HG02759 (cell line): ENCODE measurements around the gene STIM1.
"Not testable (repeated sequence)": the region's sequence is repeated elsewhere in the genome, so short reads cannot be mapped to it uniquely, and the experiment has no call there.

Experiments used
- ATAC-seq: cut with Tn5 transposase; IDR thresholded peaks from one replicate; pipeline ENCODE4 v1.9.1; 2021; ENCODE audit warnings: mild to moderate bottlenecking, moderate library complexity; ENCODE audit not compliant: unreplicated experiment

The STIM1 gene

DNA sequence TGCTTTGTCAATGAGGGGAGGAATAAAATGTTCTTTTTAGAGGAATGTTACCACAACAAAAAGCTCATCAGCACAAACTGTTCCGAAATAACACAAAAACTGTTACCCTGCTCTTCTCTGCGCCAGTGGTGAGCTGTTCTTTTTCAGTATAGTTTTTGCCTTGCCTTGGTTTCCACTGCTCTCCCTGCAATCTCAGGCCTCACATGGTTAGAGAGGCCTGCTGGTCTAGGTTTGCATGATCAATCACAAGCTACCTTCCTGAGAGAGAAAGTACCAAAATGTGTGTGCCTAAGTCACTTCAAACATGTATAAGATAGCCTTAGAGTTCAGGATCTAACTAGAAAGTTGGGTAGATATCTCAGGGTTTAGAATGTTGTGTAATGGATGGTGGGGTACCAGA, 114.6 kb downstream of the STIM1 start:
- ATAC-seq: no peak

DNA sequence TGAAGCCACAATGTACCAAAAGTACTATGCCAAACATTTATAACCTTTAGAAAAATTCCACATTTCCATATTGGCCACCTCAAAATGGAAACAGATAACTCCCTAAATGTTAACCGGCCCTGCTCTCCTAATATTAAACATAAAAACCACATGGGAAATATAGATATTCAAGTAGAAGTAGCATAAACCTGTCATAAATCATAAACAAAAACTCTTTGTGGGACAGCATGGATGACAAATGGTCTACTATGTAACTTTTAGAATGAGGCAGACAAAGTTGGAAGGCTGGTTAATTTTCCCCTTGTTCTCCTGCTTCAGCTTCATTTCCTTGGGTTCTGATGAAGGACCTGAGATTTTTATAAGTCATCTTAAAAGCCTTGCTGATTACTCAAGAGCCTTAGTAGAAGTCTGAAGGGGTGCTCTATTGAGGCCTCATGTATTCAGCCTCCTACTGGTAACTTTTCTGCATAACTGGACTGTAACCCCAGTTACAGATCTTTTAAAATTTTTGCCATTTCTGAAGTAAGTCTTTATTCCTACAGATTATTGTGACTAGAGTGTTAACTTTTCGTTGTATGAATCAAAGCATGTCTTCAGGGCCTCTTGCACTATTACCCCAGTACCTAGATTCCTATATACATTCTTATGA, 116.4 kb downstream of the STIM1 start:
- no peak for ATAC-seq

DNA sequence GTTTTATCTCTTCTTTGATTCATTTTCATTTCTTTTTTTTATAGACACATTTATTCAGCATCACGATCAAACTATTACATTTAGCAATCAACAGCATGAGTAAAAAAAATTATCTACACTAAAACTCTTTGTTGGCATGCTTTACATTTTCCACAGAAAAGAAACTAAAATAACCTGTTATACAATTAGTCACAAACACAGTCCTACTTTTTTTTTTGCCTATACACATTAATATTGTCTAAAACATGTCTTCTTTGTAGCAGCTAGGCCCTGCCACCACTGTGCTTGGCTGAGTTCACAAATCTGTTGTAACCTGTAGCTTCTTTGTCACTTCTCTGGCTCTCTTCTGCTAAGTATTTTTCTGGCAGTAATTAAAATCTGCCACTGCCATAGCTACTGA, 117.0 kb downstream of the STIM1 start:
- ATAC-seq: no peak

DNA sequence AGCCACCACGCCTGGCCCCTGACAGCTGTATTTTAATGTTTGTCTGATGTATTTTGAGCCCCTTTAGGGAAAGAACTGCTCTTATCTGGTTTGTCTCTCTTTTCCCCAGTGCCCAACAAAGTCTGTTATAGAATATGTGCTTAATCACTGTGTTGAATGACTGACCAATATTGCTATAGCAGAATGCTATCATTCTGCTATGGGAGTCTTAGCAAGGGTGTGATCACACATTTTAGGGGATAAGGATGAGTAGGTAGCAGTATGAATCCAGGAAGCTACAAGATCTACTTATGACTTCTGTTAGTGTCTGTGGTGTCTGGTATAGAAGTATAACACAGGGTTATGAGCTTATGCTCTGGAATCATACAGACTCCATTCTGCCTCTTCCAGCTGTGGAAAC, 121.6 kb downstream of the STIM1 start:
- ATAC-seq: no peak

DNA sequence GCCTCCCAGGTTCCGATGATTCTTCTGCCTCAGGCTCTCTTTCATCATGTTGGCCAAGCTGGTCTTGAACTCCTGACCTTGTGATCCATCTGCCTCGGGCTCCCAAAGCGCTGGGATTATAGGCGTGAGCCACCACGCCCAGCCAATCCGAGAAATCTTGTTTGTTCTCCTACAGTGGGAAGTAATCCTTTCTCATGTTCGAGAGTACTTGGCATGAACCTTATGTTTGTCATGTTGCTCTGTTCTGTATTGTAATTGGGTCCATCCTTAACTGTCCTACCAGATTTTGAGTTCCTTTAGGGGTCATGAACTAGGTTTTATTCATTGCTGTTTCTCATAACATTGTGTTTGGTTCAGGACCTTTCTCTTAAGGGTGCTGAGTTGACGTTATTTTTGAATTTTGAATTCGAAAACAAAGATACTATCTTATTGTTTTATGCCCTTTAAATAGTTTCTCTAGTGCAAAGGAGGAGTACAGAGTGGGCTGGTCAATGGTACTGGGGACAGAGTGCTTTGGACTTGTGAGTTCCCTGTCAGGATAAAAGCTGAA, 125.7 kb downstream of the STIM1 start:
- ATAC-seq: no peak

DNA sequence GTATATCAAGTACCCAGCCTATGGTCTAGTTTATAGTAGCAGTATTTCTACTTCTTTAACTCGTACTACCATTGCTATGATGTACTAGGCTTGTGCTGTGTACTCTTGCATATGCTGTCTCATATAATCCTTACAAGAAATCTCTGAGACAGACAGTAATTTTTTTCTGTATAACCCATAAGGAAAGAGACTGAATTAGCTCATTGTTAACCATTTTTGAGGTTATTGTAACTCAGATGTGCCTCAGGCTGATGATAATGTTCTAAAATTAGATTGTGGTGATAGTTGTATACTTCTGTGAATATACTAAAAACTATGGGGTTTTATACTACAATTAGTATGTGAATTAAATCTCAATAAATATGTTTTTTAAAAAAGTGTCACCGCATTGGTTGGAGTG, 127.0 kb downstream of the STIM1 start:
- ATAC-seq: no peak

DNA sequence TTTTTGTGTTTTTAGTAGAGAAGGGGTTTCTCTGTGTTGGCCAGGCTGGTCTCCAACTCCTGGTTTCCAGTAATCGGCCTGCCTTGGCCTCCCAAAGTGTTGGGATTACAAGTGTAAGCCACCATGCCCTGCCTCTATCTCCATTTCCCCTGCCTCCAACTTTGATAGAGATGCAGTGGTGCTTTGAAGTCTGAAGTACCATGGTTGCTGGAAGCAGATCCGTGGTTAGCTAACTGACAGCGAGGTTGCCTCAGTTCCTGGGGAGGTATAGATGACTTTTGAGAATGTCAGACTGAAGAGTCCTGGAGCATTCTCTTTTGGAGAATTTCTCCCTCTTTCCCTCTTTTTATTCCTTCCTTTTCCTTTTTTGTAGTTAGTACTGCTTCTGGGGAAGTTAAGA, 127.6 kb downstream of the STIM1 start:
- ATAC-seq: no peak

DNA sequence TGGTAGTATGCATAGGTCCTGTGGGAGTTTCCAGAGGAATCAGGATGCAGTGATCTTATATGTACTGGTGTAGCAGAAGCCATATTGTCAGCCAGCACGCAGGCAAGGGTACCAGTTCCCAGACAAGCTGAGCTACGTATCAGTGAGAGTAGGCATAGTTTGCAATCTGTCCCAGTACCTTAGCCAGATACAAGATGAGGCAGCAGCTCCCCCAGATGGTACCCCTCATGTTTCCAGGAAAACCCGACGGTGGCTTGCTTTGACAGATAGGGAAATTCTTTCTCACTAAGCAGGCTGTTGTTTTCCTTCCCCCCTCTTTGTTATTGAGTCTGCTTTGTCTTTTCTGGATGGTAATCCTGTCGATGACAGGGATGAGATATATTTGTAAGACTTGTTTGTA, 129.4 kb downstream of the STIM1 start:
- no peak for ATAC-seq

DNA sequence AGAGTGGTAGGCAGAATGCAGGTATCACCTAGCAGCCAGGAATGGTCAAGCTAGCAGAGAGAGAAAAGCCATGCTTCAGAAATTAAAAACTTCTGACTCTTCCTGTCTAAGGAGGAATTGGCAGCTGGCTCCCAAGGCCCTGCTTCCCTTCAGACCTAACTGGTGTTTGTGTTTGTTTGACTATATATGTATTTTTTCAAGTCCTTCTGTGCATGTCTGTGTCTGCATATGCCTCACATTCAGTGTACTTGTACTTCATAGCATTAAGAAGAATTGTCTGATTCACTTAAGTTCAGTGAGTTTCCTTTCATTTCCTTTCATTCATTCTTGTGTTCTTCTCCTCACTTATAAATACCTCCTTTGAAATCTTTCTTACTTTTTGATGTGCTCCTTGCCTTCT, 130.2 kb downstream of the STIM1 start:
- no peak for ATAC-seq

DNA sequence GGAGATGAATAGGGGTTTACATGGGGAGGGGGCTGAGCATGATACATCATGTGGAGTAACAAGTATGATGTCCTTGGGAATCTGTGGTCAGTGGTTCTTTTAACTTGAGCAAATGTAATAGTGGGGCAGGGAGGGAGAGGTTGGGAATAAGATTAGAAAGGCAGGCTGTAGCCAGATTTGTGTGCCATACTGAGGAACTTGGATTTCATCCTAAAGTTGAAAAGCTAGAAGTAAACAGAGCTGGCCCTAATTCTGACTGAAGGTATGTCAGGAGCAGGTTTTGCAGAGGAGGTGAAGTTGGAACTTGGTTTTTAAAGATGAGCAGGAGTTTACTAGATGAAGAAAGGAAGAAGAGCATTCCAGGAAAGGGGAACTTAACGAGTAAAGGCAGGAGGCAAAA, 130.8 kb downstream of the STIM1 start:
- ATAC-seq: no peak

DNA sequence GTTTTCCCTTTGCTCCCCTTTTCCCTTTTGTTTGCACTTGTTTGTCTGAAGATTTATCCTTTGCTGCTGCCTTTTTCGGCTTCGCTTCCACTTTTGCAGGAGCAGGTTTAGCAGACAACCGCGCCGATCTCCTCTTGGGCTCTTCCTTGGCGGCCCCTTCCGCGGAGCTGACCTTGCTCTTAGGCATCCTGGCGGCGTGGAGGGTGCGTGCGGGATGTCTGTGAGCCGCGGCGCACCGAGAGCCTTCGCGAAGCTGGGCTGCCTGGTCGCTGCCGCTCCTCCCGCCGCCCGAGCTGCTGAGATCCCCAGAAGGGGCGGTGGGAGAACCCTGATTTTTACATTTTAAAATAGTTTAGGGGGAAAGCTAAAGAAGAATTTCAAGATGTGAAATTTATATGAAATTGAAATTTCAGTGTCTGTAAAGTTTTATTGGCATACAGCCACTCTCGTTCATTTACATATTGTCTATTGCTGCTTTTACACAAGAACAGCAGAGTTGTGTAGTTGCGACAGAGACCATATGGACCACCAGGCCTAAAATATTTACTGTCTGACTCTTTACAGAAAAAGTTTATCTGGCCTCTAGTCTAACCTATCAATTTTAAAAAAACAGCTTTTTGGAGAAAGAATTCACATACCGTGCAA, 133.9 kb downstream of the STIM1 start:
- ATAC-seq: no peak

DNA sequence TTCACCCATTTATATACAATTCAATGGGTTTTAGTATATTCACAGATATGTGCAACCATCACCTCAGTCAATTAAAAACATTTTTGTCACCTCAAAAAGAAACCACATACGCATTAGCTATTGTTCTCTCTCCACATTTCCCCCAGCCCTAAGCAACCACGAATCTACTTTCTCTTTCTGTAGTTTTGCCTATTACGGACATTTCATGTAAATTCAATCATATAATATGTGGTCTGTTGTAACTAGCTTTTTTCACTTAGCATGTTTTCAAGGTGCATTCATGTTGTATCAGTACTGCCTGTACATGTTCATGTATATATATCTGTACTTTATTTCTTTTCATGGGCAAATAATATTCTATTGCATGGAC, 134.4 kb downstream of the STIM1 start:
- no peak for ATAC-seq

DNA sequence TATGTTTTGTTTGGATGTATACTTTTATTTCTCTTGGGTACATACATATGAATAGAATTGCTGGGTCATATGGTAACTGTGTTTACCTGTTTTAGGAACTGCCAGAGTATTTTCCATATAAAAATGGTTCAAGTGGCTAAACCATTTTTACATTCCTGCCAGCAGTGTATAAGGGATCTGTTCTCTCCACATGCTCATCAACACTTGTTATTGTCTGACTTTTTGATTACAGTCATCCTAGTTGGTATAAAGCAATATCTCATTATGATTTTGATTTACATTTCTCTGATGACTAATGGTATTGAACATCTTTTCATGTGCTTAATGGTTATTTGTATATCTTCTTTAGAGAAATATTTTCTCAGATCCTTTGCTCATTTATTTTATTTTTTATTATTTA, 134.9 kb downstream of the STIM1 start:
- no peak for ATAC-seq

DNA sequence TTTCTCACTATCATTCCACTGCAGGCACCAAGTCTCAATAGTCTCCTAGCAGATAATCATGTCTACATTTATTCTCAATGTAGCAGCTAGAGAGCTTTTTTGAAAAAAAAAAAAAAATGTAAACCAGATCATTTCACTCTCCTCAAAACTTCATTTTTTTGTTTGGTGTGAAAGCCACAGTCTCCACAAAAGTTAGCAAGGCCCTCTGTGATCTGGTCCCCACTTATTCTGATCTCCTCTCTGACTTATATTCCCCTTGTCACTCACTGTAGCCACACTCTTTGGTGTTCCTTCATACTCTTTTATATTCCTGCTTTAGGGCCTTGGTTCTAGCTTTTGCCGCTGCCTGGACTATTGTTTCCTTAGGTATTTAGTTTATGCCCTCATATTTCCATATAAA, 137.5 kb downstream of the STIM1 start:
- ATAC-seq: no peak

DNA sequence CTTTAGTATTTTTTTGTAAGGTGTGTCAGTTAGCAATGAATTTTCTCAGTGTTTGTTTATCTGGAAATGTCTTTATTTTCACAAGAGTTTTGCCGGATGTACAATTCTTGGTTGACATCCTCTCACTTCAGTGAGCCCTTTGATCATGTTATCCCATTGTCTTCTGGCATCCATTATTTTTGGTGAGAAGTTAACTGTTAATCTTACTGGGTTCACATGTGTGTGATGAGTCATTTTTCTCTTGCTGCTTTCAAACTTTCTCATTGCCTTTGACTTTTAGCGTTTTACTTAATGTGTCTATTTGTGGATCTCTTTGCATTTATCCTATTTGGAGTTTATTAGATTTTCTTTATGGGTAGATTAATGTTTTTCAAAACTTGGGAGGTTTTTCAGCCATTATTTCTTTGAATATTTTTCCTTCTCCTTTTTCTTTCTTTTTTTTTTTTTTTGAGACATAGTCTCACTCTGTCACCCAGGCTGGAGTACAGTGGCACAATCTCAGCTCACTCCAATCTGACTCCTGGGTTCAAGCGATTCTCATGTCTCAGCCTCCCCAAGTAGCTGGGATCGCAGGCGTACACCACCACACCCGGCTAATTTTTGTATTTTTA, 138.7 kb downstream of the STIM1 start:
- no peak for ATAC-seq

DNA sequence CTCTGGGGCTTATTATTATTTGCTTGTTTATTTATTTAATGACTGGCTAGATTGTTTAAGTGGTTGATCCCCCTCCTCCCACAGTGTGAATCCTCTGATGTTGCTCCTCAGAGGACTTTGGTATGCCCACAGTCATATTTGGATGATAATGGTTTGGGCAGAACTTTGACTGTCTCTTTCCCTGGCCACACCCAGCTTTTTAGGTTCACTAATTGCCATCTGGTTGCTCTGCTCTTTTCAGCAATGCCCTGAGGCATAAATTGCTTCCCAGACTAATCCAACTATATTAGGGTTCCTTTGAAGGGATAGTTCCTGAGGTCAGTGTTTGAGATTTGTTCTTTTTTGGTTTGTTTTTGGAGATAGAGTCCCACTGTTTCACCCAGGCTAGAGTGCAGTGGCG, 139.8 kb downstream of the STIM1 start:
- ATAC-seq: no peak

DNA sequence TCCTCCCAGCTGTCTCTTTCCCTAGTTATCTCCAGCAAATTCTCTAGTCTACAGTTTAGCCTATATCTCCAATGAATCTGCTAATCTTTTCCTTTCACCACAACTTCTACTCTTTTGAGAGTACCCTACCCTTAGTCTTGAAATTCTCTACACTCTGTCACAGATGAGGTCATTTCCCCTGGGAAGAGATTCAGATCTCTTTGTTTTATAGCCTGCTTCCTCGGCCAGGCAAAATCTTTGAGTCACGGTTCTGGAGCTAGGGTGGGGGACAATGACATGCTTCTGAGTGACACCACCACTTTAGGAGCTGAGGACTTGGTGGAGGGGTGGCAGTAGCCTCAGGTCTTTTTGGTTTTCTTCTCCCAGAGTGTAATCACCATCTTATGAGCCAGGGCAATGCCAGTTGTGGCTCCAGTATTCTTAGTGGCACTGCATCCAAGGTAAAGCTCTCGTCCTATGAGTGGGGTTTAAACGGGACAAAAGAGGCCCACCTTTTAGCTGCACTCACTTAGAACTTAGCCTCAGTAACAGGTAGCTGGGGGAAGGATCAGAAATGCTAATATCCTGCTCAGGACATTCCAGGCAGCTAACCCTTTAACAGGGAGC, 140.6 kb downstream of the STIM1 start:
- no peak for ATAC-seq

DNA sequence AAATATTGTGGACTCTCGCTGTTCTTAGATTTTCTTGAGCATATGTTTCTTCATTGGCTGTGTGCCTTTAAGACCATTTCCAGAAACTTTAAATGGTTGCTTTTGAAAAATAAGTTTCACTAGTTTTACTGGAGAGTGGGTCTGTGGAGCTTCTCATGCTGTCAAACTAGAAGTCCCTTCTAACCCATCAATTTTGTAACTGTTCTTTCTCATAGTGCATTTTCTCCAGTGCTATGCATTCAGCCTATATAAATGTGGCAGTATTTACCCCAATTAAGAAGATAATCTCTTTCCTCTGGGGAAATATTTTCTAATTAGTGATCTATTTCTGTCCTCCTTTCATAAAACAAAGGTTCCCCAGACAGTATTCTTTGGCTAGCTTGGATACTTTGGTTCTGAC, 141.2 kb downstream of the STIM1 start:
- ATAC-seq: no peak

DNA sequence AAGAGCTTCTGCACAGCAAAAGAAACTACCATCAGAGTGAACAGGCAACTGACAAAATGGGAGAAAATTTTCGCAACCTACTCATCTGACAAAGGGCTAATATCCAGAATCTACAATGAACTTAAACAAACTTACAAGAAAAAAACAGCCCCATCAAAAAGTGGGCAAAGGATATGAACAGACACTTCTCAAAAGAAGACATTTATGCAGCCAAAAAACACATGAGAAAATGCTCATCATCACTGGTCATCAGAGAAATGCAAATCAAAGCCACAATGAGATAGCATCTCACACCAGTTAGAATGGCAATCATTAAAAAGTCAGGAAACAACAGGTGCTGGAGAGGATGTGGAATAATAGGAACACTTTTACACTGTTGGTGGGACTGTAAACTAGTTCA, 149.3 kb downstream of the STIM1 start:
- not testable (repeated sequence) for ATAC-seq

DNA sequence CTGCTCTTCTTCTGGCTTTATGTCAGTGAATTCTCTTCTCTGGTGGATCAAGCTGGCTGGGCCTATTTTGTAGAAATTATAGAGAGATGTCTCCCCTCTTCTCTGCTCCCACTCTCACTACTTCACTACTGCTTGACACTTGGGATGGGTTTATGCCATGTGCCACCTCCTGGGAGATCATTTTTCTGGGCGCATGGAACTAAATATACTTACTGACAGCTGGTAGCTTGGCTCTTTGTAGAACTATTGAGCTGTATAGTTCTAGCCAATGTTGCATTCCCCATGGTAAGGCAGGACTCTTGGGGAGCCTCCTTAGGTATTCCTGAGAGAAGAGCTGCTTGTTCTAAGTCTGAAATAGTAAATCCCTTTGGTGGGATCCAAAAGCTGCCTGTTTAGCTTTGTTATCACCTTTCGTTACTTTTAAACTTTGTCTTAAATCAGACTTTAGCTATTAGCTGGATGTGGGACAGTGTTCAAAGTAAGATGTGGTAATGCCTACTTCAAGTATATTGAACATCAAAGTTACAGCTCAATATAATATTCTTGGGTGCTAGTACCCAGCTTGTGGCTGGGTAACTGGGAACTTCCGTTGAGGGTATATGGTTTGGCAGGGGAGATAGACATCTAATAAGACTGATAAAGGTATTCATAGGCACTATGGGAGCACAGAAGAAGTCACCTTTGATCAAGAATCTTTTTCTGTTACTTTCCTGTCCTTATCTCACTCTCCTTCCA, 151.6 kb downstream of the STIM1 start:
- no peak for ATAC-seq

DNA sequence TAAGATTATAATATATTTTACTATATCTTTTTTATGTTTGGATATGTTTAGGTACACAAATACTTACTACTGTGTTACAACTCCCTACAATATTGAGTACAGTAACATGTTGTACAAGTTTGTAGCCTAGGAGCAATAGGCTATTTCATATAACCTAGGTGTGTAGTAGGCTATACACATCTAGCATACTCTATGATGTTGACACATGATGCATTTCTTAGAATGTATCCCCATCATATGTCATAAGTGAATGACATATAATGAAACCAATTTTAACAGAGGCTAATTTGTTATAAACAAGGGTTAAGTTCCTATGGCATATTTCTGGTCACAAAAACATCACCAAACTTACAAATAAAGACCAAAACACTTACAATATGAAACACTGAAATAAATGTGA, 152.7 kb downstream of the STIM1 start:
- ATAC-seq: no peak
